Suprapubic skin (tissue), 4 donors: Measurements from ENCODE around the gene PIGH. TPM values are rescaled to one million over a fixed set of nuclear protein-coding genes. Genes with fewer than 3 reads are reported as not detected.

Experiments used
- DNase-seq, 2 donors: peaks; one replicate each; pipeline ENCODE4 v3.0.0-alpha.2; 2019; ENCODE audit warnings: low spot score in 2 of 2
- H3K27ac ChIP-seq: fragments of 200-600 bp; sonication (generic); one replicate; pipeline ENCODE4 v1.5.1; 2019
- H3K27me3 ChIP-seq: fragments of 200-600 bp; sonication (generic); one replicate; pipeline ENCODE4 v1.5.1; 2019
- H3K36me3 ChIP-seq: fragments of 200-600 bp; sonication (generic); one replicate; pipeline ENCODE4 v1.5.1; 2019
- H3K4me1 ChIP-seq: fragments of 200-600 bp; sonication (generic); one replicate; pipeline ENCODE4 v1.5.1; 2019
- H3K4me3 ChIP-seq: fragments of 200-600 bp; sonication (generic); one replicate; pipeline ENCODE4 v1.5.1; 2019; ENCODE audit warnings: mild to moderate bottlenecking
- H3K9me3 ChIP-seq: fragments of 200-600 bp; sonication (generic); one replicate; pipeline ENCODE4 v1.5.1; 2019
- EP300 ChIP-seq: sonication (generic); formaldehyde crosslinking; IDR thresholded peaks from one replicate; pipeline ENCODE4 v1.6.1; 2017; ENCODE audit warnings: antibody characterized with exemption
- POLR2A ChIP-seq, 2 donors: fragments of 450-650 bp; IDR thresholded peaks; one replicate each; pipeline ENCODE4 v1.6.1; 2017; ENCODE audit warnings: antibody characterized with exemption in 2 of 2, mild to moderate bottlenecking in 2 of 2, moderate library complexity in 2 of 2
- POLR2AphosphoS5 ChIP-seq, 3 donors: sonication (generic); formaldehyde crosslinking; IDR thresholded peaks; one replicate each; pipeline ENCODE4 v1.6.1; 2017; ENCODE audit warnings: antibody characterized with exemption in 3 of 3
- WGBS: methylation state at CpG from one replicate; pipeline ENCODE4 v1.1.5; 2018; 5-methylcytosine and 5-hydroxymethylcytosine counted together
- total RNA-seq, 4 donors: library from RNA; depleted of rRNA; stranded (reverse); fragments of >200 nt; gene quantifications; one replicate each; pipeline ENCODE4 v1.1.0, GENCODE V29; 2016
- TF ChIP-seq, protein P1 (sequence below), 2 donors: fragments of 200-600 bp in 1 of 2; fragments of 450-650 bp in 1 of 2; sonication (generic) in 1 of 2; IDR thresholded peaks; one replicate each; pipeline ENCODE4 v1.5.1; 2016 to 2019; ENCODE audit warnings: antibody characterized with exemption in 2 of 2, mild to moderate bottlenecking in 1 of 2, moderate library complexity in 1 of 2

Gene PIGH
- total RNA-seq, 4 donors from 2014 or later, result 29.6 to 50.5 (median 36.4) TPM

DNA sequence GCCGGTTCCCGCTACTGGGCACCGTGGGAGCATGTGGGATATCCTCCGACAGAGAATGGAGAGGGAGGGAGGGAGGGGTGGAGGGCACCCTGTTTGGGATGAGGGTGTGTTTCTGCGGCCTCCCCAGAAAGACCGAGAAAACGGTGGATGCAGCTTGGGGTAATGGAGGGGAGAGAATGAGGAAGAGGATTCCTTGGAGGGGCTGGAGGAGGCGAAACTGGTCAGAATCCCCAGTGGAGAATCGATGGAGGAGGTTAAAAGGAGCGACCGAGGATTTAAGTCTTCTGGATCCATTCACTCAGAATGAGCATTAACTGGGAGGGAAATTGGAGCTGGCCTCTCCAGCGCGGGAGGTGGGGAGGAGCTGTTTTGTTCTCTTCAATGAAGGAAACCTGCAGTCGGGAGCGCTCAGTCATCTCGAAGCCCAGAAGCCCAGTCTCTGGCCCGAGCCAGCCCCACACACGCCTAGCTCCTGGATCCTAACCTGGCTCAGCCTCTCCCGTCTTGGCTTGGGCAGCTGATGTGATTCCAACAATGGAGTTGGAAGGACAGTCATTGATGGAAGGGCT lies 20.2 kb upstream of the PIGH start:
- Histone ChIP-seq H3K4me1 (peaks cover 34% of the 10 kb centered on the region), H3K27ac (peak overlapping the region; percentile 14), H3K9me3 (no peaks in the 10 kb centered on the region), H3K36me3 (no peaks in the 10 kb centered on the region), H3K4me3 (peak overlapping the region; percentile 67), H3K27me3 (no peaks in the 10 kb centered on the region)
- 7% methylated on average over 19 of the region's 19 CpGs for WGBS
- no peak for DNase-seq
- TF ChIP-seq POLR2A (IDR thresholded peaks at IDR 0.05) (no peak), EP300 (no peak), POLR2AphosphoS5 (IDR thresholded peaks at IDR 0.05) (no peak)
- TF ChIP-seq, protein P1, sequence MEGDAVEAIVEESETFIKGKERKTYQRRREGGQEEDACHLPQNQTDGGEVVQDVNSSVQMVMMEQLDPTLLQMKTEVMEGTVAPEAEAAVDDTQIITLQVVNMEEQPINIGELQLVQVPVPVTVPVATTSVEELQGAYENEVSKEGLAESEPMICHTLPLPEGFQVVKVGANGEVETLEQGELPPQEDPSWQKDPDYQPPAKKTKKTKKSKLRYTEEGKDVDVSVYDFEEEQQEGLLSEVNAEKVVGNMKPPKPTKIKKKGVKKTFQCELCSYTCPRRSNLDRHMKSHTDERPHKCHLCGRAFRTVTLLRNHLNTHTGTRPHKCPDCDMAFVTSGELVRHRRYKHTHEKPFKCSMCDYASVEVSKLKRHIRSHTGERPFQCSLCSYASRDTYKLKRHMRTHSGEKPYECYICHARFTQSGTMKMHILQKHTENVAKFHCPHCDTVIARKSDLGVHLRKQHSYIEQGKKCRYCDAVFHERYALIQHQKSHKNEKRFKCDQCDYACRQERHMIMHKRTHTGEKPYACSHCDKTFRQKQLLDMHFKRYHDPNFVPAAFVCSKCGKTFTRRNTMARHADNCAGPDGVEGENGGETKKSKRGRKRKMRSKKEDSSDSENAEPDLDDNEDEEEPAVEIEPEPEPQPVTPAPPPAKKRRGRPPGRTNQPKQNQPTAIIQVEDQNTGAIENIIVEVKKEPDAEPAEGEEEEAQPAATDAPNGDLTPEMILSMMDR (IDR thresholded peaks at IDR 0.05), result no peak

DNA sequence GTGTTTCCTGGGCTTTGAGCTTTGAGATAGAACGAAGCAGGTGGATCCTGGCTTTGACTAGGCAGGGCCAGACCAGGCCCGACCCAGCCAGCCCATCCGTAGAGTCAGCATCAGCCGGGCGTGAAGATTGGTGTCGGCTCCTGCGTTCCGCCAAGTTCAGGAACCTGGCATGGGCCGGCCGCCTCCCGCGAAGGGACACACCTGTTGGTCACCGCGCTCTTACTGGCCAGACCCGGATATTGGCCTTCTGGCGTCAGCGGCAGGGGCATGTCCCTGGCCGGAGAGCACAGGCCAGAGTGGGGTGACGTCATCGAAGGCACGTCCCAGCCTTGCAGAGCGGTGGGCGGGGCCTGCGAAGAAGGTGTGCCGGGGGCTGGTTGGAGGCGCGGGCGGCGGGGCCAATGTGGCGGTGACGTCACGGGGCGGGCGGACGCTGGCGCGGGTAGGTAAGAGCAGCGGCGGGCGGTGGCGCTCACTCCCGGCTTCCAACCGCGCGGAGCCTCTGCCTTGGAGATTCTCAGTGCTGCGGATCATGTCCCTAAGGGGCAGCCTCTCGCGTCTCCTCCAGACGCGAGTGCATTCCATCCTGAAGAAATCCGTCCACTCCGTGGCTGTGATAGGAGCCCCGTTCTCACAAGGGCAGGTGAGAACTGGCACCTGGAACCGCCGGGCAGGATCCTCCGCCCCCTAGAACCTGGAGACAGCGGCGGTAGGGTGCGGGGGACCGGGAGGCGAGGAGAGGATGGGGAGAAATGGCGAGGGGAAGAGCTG lies 19.6 kb upstream of the PIGH start, which contains the start of gene ARG2:
Gene ARG2, plus strand, starts transcription at position 475 of the 771 bp plus-strand sequence. Its CDS starts 58 bp downstream, at position 533.
- no peaks in the 10 kb centered on the region for H3K36me3 ChIP-seq
- under 1% methylated on average over 16 of the region's 62 CpGs for WGBS
- peak within 1 kb of the TSS; percentile 67 for H3K4me3 ChIP-seq
- DNase-seq, result peak; percentile 97 to 98
- H3K9me3 ChIP-seq, result no peaks in the 10 kb centered on the region
- peak in 1 of 2 donors; percentile 36 for TF ChIP-seq POLR2A (IDR thresholded peaks at IDR 0.05)
- TF ChIP-seq EP300, result peak; percentile 33
- peak in 1 of 3 donors; percentile 35 for TF ChIP-seq POLR2AphosphoS5 (IDR thresholded peaks at IDR 0.05)
- TF ChIP-seq, protein P1 (IDR thresholded peaks at IDR 0.05), result no peak
- H3K27me3 ChIP-seq, result no peaks in the 10 kb centered on the region
- peak within 1 kb of the TSS; percentile 25 for H3K27ac ChIP-seq
- H3K4me1 ChIP-seq, result peaks cover 34% of the 10 kb centered on the region

DNA sequence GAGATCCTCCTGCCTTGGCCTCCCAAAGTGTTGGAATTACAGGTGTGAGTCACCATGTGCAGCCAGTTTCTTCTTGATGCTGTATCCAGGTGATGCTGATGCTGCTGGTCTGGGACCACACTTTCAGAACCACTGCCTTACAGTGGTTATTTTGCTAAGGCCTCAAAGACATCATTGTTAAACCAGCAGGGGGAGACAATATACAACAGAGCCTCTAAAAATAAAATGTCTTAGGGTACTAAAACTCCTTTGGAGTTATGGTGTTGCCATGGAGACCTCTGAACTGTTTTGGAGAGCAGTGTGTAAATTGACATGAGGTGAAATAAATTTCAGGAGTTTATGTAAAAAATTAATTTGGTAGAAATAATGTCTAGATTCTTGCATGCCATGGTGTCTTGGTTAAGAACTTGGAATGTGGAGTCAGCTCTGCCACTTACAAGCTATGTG lies 18.6 kb upstream of the PIGH start:
- no peaks in the 10 kb centered on the region for H3K36me3 ChIP-seq
- H3K9me3 ChIP-seq, result no peaks in the 10 kb centered on the region
- DNase-seq, result no peak
- TF ChIP-seq, protein P1 (IDR thresholded peaks at IDR 0.05), result peak; percentile 36 to 48
- no peak for TF ChIP-seq EP300
- H3K4me1 ChIP-seq, result peaks cover 34% of the 10 kb centered on the region
- H3K27me3 ChIP-seq, result no peaks in the 10 kb centered on the region
- H3K27ac ChIP-seq, result no peak overlapping the region
- no peak overlapping the region for H3K4me3 ChIP-seq

DNA sequence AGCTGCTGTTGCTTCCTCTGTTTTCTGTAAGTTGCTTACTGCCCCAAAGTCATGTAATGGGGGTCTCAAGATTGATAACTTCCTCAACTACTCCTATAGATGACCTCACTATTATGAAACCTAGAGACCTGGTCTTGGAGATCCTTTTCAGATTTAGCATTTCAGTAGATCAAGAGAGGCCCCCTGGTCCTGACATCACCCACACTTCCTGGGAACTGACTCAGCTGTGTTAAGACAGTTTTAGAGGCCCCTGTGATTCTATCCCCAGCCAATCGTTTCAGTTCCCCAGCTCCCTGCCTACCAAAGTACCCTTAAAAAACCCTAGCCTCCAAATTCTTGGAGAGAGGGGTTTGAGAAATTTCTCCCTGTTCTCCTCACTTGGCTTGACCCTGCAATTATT lies 10.4 kb upstream of the PIGH start:
- 79% methylated on average over 1 of the region's 1 CpG for WGBS
- DNase-seq, result no peak
- Histone ChIP-seq H3K36me3 (no peaks in the 10 kb centered on the region), H3K9me3 (no peaks in the 10 kb centered on the region), H3K4me1 (no peaks in the 10 kb centered on the region), H3K27ac (no peak overlapping the region), H3K4me3 (no peak overlapping the region), H3K27me3 (no peaks in the 10 kb centered on the region)
- TF ChIP-seq, protein P1 (IDR thresholded peaks at IDR 0.05), result no peak
- TF ChIP-seq EP300 (no peak), POLR2AphosphoS5 (IDR thresholded peaks at IDR 0.05) (no peak), POLR2A (IDR thresholded peaks at IDR 0.05) (no peak)

DNA sequence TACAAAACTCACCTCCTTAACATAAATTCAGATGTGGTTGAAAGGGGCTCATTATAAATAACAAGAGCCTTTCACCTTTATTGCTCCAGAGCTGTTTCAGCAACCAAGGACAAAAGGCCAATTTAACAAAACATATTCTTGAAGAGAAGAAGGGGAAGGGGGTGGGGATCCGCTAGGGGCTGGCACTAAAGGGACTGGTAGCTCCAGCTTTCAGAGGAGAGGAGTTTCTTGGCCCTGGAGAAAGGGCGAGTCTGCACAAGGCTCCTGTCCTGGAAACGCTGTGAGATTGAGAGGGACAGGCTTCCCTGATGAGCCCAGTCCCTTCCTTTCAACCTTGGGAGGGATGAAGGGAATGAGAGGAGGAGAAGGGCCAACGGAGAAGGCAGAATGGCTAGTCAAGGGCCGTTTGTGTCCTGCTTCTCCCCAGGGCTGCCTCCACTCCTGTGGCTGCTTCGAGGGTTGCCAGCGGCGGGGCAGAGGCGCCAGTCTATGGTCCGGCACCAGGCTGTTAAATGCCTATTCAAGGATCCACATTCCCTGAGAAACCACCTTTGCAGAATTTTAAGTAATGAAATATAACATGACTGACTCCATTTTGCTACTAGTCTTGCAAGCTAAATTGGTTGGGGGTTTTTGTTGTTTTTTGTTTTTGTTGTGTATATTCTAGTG lies 9.7 kb upstream of the PIGH start:
- no peaks in the 10 kb centered on the region for H3K27me3 ChIP-seq
- 59% methylated on average over 10 of the region's 10 CpGs for WGBS

More for the DNA sequence above, 9.7 kb upstream of the PIGH start:
- Histone ChIP-seq H3K27ac (no peak overlapping the region), H3K4me1 (no peaks in the 10 kb centered on the region), H3K9me3 (no peaks in the 10 kb centered on the region), H3K36me3 (no peaks in the 10 kb centered on the region), H3K4me3 (no peak overlapping the region)
- no peak for TF ChIP-seq EP300
- TF ChIP-seq, protein P1 (IDR thresholded peaks at IDR 0.05), result no peak
- TF ChIP-seq POLR2A (IDR thresholded peaks at IDR 0.05), result no peak
- no peak for TF ChIP-seq POLR2AphosphoS5 (IDR thresholded peaks at IDR 0.05)
- DNase-seq, result no peak
